K562 (cell line): ENCODE results near the gene JPH3. TPM values are rescaled to one million over a fixed set of nuclear protein-coding genes. Genes with fewer than 3 reads are reported as not detected.
"Not testable (repeated sequence)": the region's sequence is repeated elsewhere in the genome, so short reads cannot be mapped to it uniquely, and the experiment has no call there.

Experiments used
- ATAC-seq: fragments of 200-7000 bp; cut with Tn5 transposase; 3 replicates; pipeline ENCODE4 v1.9.1; 2020; ENCODE audit warnings: moderate library complexity
- BruUV-seq: library from RNA; stranded (reverse); fragments of 400-500 nt; replicated peaks from 2 replicates; lab custom pipeline; 2021; lab: Mats Ljungman, UMichigan
- CTCF ChIA-PET: fragments of 300-600 bp; formaldehyde crosslinking; extraction: SDS; loops from one replicate; lab custom pipeline; 2021; ENCODE audit warnings: low intra/inter-chr PET ratio; lab: Yijun Ruan, JAX
- POLR2A ChIA-PET: fragments of 300-600, 350-650 bp; sonication (Branson Sonifier 250); formaldehyde crosslinking; extraction: SDS; loops from one replicate; lab custom pipeline; 2021; ENCODE audit warnings: antibody characterized with exemption, inconsistent platforms; lab: Yijun Ruan, JAX
- DNase-seq, 4 experiments: peaks; one replicate each; pipeline versions ENCODE4 v3.0.0 to v3.0.0-alpha.2; 2011 to 2018; ENCODE audit warnings: low spot score in 3 of 4, mixed read lengths in 3 of 4; ENCODE audit errors: extremely low read depth in 1 of 4
- FAIRE-seq: peaks from 2 replicates; lab custom pipeline; 2011; peaks lifted over from hg19 to GRCh38; lab: Jason Lieb, UNC
- H2AFZ ChIP-seq: 2 replicates; pipeline ENCODE4 v1.6.0; 2011; ENCODE audit warnings: low read depth, low read length, control low read depth, inconsistent platforms
- H3K27ac ChIP-seq: fragments of 200-600 bp; 3 replicates; pipeline ENCODE4 v1.8.0; 2011; ENCODE audit warnings: low read depth, mild to moderate bottlenecking, control low read depth, inconsistent platforms, low read length, moderate library complexity, mixed read lengths; ENCODE audit errors: extremely low read depth
- H3K27me3 ChIP-seq, 2 experiments: fragments of 300-600 bp in 1 of 2; 2 replicates in 1 of 2; 3 replicates in 1 of 2; pipeline versions ENCODE4 v1.6.0 to v1.8.0; 2011; ENCODE audit warnings: inconsistent platforms in 2 of 2, low read length in 2 of 2, mild to moderate bottlenecking in 1 of 2, mixed read lengths in 1 of 2, moderate library complexity in 1 of 2; ENCODE audit not compliant: control insufficient read depth in 2 of 2, insufficient read depth in 2 of 2
- H3K36me3 ChIP-seq: fragments of 300-600 bp; 3 replicates; pipeline ENCODE4 v1.8.0; 2011; ENCODE audit warnings: mild to moderate bottlenecking, low read length, inconsistent platforms; ENCODE audit not compliant: control insufficient read depth, insufficient read depth
- H3K4me1 ChIP-seq, 2 experiments: fragments of 200-600 bp in 1 of 2; replicated peaks in 1 of 2; 2 replicates in 1 of 2; 3 replicates in 1 of 2; pipeline versions ENCODE4 v1.5.1 to v1.8.0; 2011; ENCODE audit warnings: inconsistent platforms in 2 of 2, low read length in 2 of 2, mild to moderate bottlenecking in 1 of 2, mixed read lengths in 1 of 2, moderate library complexity in 1 of 2; ENCODE audit not compliant: control insufficient read depth in 2 of 2, insufficient read depth in 2 of 2
- H3K4me2 ChIP-seq: 2 replicates; pipeline ENCODE4 v1.6.1; 2011; ENCODE audit warnings: low read length, control low read depth, inconsistent platforms, mixed read lengths; ENCODE audit not compliant: insufficient read depth
- H3K4me3 ChIP-seq: fragments of 200-600 bp; sonication (generic), shearing (Covaris generic); 2 replicates; pipeline ENCODE4 v1.5.1; 2016; ENCODE audit warnings: control low read depth, inconsistent platforms
- H3K79me2 ChIP-seq: fragments of 200-600 bp; 3 replicates; pipeline ENCODE4 v1.8.0; 2011; ENCODE audit warnings: low read length, inconsistent platforms; ENCODE audit not compliant: control insufficient read depth, insufficient read depth
- H3K9ac ChIP-seq, 2 experiments: 2 replicates each; pipeline versions ENCODE4 v1.6.0 to v1.6.1; 2011; ENCODE audit warnings: low read depth in 2 of 2, low read length in 2 of 2, control low read depth in 1 of 2, inconsistent platforms in 1 of 2, mild to moderate bottlenecking in 1 of 2, mixed read lengths in 1 of 2; ENCODE audit not compliant: insufficient read depth in 1 of 2
- H3K9me1 ChIP-seq: one replicate; pipeline ENCODE4 v1.6.0; 2011; ENCODE audit warnings: inconsistent platforms, mild to moderate bottlenecking, low read length, moderate library complexity; ENCODE audit not compliant: control insufficient read depth, insufficient read depth
- H3K9me3 ChIP-seq: replicated peaks from 2 replicates; pipeline ENCODE4 v1.5.1; 2011; ENCODE audit warnings: low read depth, low read length, inconsistent platforms; ENCODE audit not compliant: control insufficient read depth, insufficient read depth
- H4K20me1 ChIP-seq: replicated peaks from 2 replicates; pipeline ENCODE4 v1.6.1; 2011; ENCODE audit warnings: low read length, inconsistent platforms, mixed read lengths; ENCODE audit not compliant: control insufficient read depth, insufficient read depth
- EGR1 ChIP-seq: fragments of 450-650 bp; conservative IDR thresholded peaks from 2 replicates; pipeline ENCODE4 v1.6.1; 2017; ENCODE audit warnings: mild to moderate bottlenecking
- ZBTB8A ChIP-seq: fragments of 450-650 bp; IDR thresholded peaks from 2 replicates; pipeline ENCODE4 v1.6.1; 2018; ENCODE audit warnings: mild to moderate bottlenecking, moderate library complexity; ENCODE audit not compliant: partially characterized antibody
- WGBS: fragments of 100-300 bp; shearing (Covaris generic); methylation state at CpG from one replicate; pipeline ENCODE4 v1.1.6; 2016; ENCODE audit warnings: low coverage, mixed read lengths; ENCODE audit not compliant: insufficient coverage; ENCODE audit errors: missing lambda C conversion rate; 5-methylcytosine and 5-hydroxymethylcytosine counted together
- in situ Hi-C: fragments of 300-500 bp; cut with MboI; formaldehyde crosslinking; loops from 4 replicates; pipeline ENCODE4 v1.15.0; 2018; ENCODE audit warnings: inconsistent platforms, mixed read lengths
- intact Hi-C: fragments of 100-400 bp; cut with micrococcal nuclease; formaldehyde crosslinking; loops from 2 replicates; pipeline ENCODE4 v1.14.2; 2022
- polyA plus RNA-seq, 8 experiments: library from polyadenylated mRNA; depleted of rRNA in 4 of 8; stranded (reverse) in 5 of 8; unstranded in 3 of 8; fragments of >200 nt; fragmentation: Nextera tagmentation in 2 of 8; fragmentation: Illumina TruSeq in 1 of 8; extraction: Ambion mirVana in 2 of 8; extraction: Trizol in 1 of 8; gene quantifications; 2 replicates each; pipeline versions ENCODE4 v1.2.1 to v1.2.3, GENCODE V29; 2011 to 2014; ENCODE audit warnings: inconsistent platforms in 1 of 8, missing spikeins in 1 of 8
- total RNA-seq, 7 experiments: library from RNA; depleted of rRNA in 6 of 7; stranded (reverse); fragments of >200 nt in 6 of 7; fragmentation: Illumina TruSeq in 2 of 7; extraction: Trizol in 2 of 7; gene quantifications; 2 replicates each; pipeline versions ENCODE4 v1.2.1 to v1.2.3, GENCODE V29; 2011 to 2021; ENCODE audit warnings: low replicate concordance in 1 of 7
- TF ChIP-seq, protein P1 (sequence below): sonication (generic); formaldehyde crosslinking; IDR thresholded peaks from 2 replicates; pipeline ENCODE4 v1.8.1; 2023; ENCODE audit warnings: mild to moderate bottlenecking, missing genetic modification reagents
- TF ChIP-seq, protein P2 (sequence below): fragments of 200-800 bp; sonication (Bioruptor generic); IDR thresholded peaks from 2 replicates; pipeline ENCODE4 v1.6.1; 2017; ENCODE audit warnings: missing genetic modification characterization, missing compliant biosample characterization

Gene JPH3
- total and polyA plus RNA-seq, 9 of the 15 experiments (the other 6 are each of a cell fraction or from before 2014, with no cell fraction given): 0.01 TPM; not detected in 8

DNA sequence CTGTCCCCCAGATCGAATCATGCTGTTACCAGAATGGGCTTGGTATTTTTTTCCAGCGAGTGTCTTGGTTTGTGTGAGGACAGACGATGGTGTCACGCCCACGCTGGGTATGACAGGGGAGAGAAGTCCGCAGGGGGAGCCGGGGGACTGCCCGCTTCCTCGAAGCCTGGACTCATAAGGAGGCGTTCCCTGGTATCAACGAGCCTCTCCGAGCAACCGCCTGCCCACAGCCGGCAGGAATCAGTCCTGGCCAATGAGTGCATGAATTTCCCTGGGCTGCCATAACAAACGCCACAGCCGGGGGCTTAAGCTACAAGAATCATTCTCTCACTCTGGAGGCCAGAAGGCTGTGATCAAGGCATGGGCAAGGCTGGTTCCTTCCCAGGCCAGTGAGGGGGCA is 26.1 kb upstream of the JPH3 start:
- in situ Hi-C loops (no loop called here), intact Hi-C loops (no loop called here)
- Histone ChIP-seq H3K27me3 (peaks cover 24 to 59% of the 10 kb centered on the region in 2 experiments), H2AFZ (no peak overlapping the region), H3K9me3 (no peaks in the 10 kb centered on the region), H3K4me1 (no peaks in the 10 kb centered on the region; a peak in 3 of 5 replicates), H3K4me3 (no peak overlapping the region), H3K9me1 (no peaks in the 10 kb centered on the region), H3K4me2 (no peak overlapping the region), H3K9ac (no peak overlapping the region), H3K79me2 (no peaks in the 10 kb centered on the region), H3K36me3 (no peaks in the 10 kb centered on the region), H3K27ac (no peak overlapping the region), H4K20me1 (no peaks in the 10 kb centered on the region)
- WGBS: 6% methylated on average over 16 of the region's 16 CpGs
- TF ChIP-seq, protein P1, sequence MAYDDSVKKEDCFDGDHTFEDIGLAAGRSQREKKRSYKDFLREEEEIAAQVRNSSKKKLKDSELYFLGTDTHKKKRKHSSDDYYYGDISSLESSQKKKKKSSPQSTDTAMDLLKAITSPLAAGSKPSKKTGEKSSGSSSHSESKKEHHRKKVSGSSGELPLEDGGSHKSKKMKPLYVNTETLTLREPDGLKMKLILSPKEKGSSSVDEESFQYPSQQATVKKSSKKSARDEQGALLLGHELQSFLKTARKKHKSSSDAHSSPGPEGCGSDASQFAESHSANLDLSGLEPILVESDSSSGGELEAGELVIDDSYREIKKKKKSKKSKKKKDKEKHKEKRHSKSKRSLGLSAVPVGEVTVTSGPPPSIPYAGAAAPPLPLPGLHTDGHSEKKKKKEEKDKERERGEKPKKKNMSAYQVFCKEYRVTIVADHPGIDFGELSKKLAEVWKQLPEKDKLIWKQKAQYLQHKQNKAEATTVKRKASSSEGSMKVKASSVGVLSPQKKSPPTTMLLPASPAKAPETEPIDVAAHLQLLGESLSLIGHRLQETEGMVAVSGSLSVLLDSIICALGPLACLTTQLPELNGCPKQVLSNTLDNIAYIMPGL (CRISPR knock-in tag): no peak
- peak; percentile 46 for TF ChIP-seq EGR1
- TF ChIP-seq, protein P2, sequence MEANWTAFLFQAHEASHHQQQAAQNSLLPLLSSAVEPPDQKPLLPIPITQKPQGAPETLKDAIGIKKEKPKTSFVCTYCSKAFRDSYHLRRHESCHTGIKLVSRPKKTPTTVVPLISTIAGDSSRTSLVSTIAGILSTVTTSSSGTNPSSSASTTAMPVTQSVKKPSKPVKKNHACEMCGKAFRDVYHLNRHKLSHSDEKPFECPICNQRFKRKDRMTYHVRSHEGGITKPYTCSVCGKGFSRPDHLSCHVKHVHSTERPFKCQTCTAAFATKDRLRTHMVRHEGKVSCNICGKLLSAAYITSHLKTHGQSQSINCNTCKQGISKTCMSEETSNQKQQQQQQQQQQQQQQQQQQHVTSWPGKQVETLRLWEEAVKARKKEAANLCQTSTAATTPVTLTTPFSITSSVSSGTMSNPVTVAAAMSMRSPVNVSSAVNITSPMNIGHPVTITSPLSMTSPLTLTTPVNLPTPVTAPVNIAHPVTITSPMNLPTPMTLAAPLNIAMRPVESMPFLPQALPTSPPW (CRISPR knock-in tag): peak; percentile 35; the same call in 1 of the 2 replicates
- no peak for TF ChIP-seq ZBTB8A
- DNase-seq: peak in 2 of 4 experiments; percentile 18 to 32
- CTCF ChIA-PET: no interaction called here
- ATAC-seq: 0 out of 3 replicates have a peak, but pooled peaks have one; percentile 23
- POLR2A ChIA-PET: no interaction called here
- no peak for FAIRE-seq
- no TSS peak for BruUV-seq

DNA sequence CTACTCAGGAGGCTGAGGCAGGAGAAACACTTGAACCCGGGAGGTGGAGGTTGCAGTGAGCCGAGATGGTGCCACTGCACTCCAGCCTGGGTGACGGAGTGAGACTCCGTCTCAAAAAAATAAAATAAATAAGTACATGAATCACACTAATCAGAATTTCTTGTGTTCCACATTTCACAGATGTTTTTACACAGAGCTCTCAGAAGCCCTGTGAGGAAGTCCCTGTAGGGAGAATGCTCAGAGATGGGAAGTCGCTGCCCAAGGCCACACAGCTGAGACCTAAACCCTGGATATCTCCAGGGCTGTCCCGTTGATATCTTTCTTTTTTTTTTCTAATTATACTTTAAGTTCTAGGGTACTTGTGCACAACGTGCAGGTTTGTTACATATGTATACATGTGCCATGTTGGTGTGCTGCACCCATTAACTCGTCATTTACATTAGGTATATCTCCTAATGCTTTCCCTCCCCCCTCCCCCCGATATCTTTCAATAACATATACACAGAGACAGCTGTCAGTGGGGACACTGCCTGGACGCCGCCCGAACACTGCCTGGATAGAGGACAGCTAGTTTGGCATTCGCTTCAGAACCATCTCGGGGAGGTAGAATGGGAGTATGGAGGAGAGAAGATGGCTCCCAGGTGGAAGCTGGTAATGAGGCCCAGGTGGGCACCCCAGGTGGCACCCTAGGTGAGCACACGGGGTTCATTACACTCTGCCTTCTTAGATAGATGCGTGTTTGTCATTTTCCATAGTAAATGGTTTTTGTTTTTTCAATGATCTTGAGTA is 24.0 kb upstream of the JPH3 start:
- H3K9ac ChIP-seq, H3K9me3 ChIP-seq, BruUV-seq, FAIRE-seq, H2AFZ ChIP-seq, in situ Hi-C loops, H3K9me1 ChIP-seq, H4K20me1 ChIP-seq, CTCF ChIA-PET, DNase-seq, ATAC-seq, H3K4me3 ChIP-seq, H3K79me2 ChIP-seq, H3K36me3 ChIP-seq, H3K4me2 ChIP-seq, intact Hi-C loops, H3K27ac ChIP-seq: not testable (repeated sequence)
- Histone ChIP-seq H3K27me3 (peaks cover 25 to 49% of the 10 kb centered on the region in 2 experiments), H3K4me1 (peaks cover 9 to 11% of the 10 kb centered on the region in 2 experiments; a peak in 3 of 5 replicates)
- WGBS: 6% methylated on average over 13 of the region's 16 CpGs
- POLR2A ChIA-PET: interaction anchor here (0.6 to 0.7 kb wide), 2 partner anchors 113 to 935 kb away, joined by 3 read pairs; no protein-coding TSS in a partner anchor
